Dermis microvascular lymphatic vessel endothelial cell (primary cell): ENCODE results near the gene SCGB1D2. TPM values are rescaled to one million over a fixed set of nuclear protein-coding genes. Genes with fewer than 3 reads are reported as not detected.

Experiments
- DNase-seq, 2 donors: peaks; one replicate each; pipeline versions ENCODE4 v3.0.0 to v3.0.0-alpha.2; 2010; ENCODE audit warnings: low read depth in 2 of 2
- total RNA-seq: library from RNA; depleted of rRNA; stranded (reverse); fragments of >200 nt; gene quantifications from 2 replicates; pipeline ENCODE4 v1.2.1, GENCODE V29; 2014

The SCGB1D2 gene
- total RNA-seq, 1 donor from 2014 or later = not detected

GRCh38 chr11:62260261-62260953 lies 18.4 kb downstream of the SCGB1D2 start:
- no peak for DNase-seq

GRCh38 chr11:62264004-62264403 lies 22.0 kb downstream of the SCGB1D2 start:
- peak in 1 of 2 donors; percentile 71 for DNase-seq

GRCh38 chr11:62266558-62266957 lies 24.5 kb downstream of the SCGB1D2 start:
- DNase-seq = peak; percentile 25 to 75

- DNase-seq = no peak
Observed at GRCh38 chr11:62267050-62267449, 25.0 kb downstream of the SCGB1D2 start.

- no peak for DNase-seq
Observed at GRCh38 chr11:62267576-62267975, 25.5 kb downstream of the SCGB1D2 start.

- DNase-seq = no peak
Observed at GRCh38 chr11:62269654-62270278, 27.7 kb downstream of the SCGB1D2 start, which contains the start of gene SCGB2A2. Gene SCGB2A2, plus strand, starts transcription at chr11:62270158. Its CDS starts 59 bp downstream, at chr11:62270217.

GRCh38 chr11:62273284-62273683 lies 31.2 kb downstream of the SCGB1D2 start:
- no peak for DNase-seq

- no peak for DNase-seq
Observed at GRCh38 chr11:62273789-62274275, 31.8 kb downstream of the SCGB1D2 start.

- no peak for DNase-seq
Observed at GRCh38 chr11:62280452-62280851, 38.4 kb downstream of the SCGB1D2 start.

Other genes starting within 250 kb of the SCGB1D2 start
- 17.7 and 25.9 TPM in 2 replicates for gene INCENP, start 118.2 kb upstream of the SCGB1D2 start, total RNA-seq
- gene SCGB1D1, start 52.0 kb upstream of the SCGB1D2 start, total RNA-seq = not detected in 2 replicates
- not detected in 2 replicates for gene SCGB2A1, start 33.6 kb upstream of the SCGB1D2 start, total RNA-seq
- gene SCGB2A2, start 27.9 kb downstream of the SCGB1D2 start, total RNA-seq = not detected in 2 replicates
- not detected in 2 replicates for gene SCGB1D4, start 56.8 kb downstream of the SCGB1D2 start, total RNA-seq
- 8.6 and 9.6 TPM in 2 replicates for gene ASRGL1, start 95.2 kb downstream of the SCGB1D2 start, total RNA-seq
- not detected in 2 replicates for gene SCGB1A1, start 176.8 kb downstream of the SCGB1D2 start, total RNA-seq